ENCODE measurements around the gene PTPRT.

GRCh38 chr20:43015566-43015965, 174.1 kb downstream of the PTPRT start:
- TF ChIP-seq CTCF (IDR thresholded peaks at IDR 0.05; ENCODE audit: low read depth, low read length), result no peak
- no peak for TF ChIP-seq MAX (IDR thresholded peaks at IDR 0.05; ENCODE audit: low read depth, low read length)
- no peak for TF ChIP-seq POLR2A (IDR thresholded peaks at IDR 0.05; ENCODE audit: extremely low read depth, insufficient read length)
- TF ChIP-seq MYC (IDR thresholded peaks at IDR 0.05; ENCODE audit: low read depth, low read length), result no peak

All from NB4 (cell line).